PC-9 (cell line): ENCODE measurements around the gene RTF2. TPM values are rescaled to one million over a fixed set of nuclear protein-coding genes. Genes with fewer than 3 reads are reported as not detected.

ENCODE experiments used
- total RNA-seq: library from RNA; stranded (reverse); gene quantifications from 2 replicates; pipeline ENCODE4 v1.2.3, GENCODE V29; 2021

The RTF2 gene
- total RNA-seq, 1 experiment from 2014 or later: 108 TPM

Other genes with a start within 250 kb of the RTF2 start
- not detected in 2 replicates for gene MC3R, start 219.9 kb upstream of the RTF2 start, total RNA-seq
- 18.9 and 21.4 TPM in 2 replicates for gene FAM210B, start 109.7 kb upstream of the RTF2 start, total RNA-seq
- 66.7 and 92.0 TPM in 2 replicates for gene AURKA, start 76.4 kb upstream of the RTF2 start, total RNA-seq
- gene CSTF1, start 76.0 kb upstream of the RTF2 start, total RNA-seq: 39.6 and 50.0 TPM in 2 replicates
- gene CASS4, start 56.4 kb upstream of the RTF2 start, total RNA-seq: 0.15 TPM in 1 of 2 replicates, not detected in the other
- not detected in 2 replicates for gene FAM209A, start 56.1 kb downstream of the RTF2 start, total RNA-seq
- gene FAM209B, start 64.6 kb downstream of the RTF2 start, total RNA-seq: not detected in 2 replicates
- gene TFAP2C, start 160.7 kb downstream of the RTF2 start, total RNA-seq: 27.8 and 34.8 TPM in 2 replicates